Breast epithelium (tissue), 3 donors: ENCODE data around the gene MAML3.

Experiments
- POLR2AphosphoS5 ChIP-seq, 3 donors: sonication (generic); formaldehyde crosslinking; IDR thresholded peaks; one replicate each; pipeline ENCODE4 v1.6.1; 2017; ENCODE audit warnings: antibody characterized with exemption in 3 of 3
- TF ChIP-seq, protein P1 (sequence below), 3 donors: fragments of 450-650 bp; IDR thresholded peaks; one replicate each; pipeline ENCODE4 v1.5.1; 2016 to 2017; ENCODE audit warnings: antibody characterized with exemption in 3 of 3, mild to moderate bottlenecking in 3 of 3, moderate library complexity in 3 of 3

DNA sequence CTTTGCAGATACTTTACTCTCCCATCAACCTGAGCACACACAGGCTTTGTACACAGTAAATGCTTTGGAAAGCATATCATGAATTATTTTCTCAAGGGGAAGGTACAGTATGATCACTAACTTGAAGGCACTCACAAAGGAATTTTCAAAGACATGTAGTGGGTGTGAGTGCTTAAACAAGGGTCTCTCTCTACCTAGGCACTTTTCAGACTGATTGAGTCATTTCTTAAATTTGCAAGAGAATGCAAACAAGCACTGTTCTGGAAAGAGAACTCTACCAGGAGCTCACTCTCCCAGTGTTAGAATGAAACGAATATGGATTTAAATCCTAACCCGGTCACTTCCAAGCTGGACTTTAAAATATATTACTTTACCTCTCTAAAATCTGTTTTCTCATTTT lies 85.7 kb downstream of the MAML3 start:
- TF ChIP-seq, protein P1, sequence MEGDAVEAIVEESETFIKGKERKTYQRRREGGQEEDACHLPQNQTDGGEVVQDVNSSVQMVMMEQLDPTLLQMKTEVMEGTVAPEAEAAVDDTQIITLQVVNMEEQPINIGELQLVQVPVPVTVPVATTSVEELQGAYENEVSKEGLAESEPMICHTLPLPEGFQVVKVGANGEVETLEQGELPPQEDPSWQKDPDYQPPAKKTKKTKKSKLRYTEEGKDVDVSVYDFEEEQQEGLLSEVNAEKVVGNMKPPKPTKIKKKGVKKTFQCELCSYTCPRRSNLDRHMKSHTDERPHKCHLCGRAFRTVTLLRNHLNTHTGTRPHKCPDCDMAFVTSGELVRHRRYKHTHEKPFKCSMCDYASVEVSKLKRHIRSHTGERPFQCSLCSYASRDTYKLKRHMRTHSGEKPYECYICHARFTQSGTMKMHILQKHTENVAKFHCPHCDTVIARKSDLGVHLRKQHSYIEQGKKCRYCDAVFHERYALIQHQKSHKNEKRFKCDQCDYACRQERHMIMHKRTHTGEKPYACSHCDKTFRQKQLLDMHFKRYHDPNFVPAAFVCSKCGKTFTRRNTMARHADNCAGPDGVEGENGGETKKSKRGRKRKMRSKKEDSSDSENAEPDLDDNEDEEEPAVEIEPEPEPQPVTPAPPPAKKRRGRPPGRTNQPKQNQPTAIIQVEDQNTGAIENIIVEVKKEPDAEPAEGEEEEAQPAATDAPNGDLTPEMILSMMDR (IDR thresholded peaks at IDR 0.05), result no peak
- no peak for TF ChIP-seq POLR2AphosphoS5 (IDR thresholded peaks at IDR 0.05)
